Fibroblast of gingiva (primary cell): ENCODE measurements around the gene SSBP1.
"Not testable (repeated sequence)": the region's sequence is repeated elsewhere in the genome, so short reads cannot be mapped to it uniquely, and the experiment has no call there.

ENCODE experiments used
- DNase-seq: peaks from one replicate; pipeline ENCODE4 v3.0.0-alpha.2; 2011; ENCODE audit warnings: low read depth

Gene SSBP1

GRCh38 chr7:141709318-141709717, 28.8 kb upstream of the SSBP1 start:
- DNase-seq = peak; percentile 7

- DNase-seq = no peak
Observed at GRCh38 chr7:141709749-141710148, 28.4 kb upstream of the SSBP1 start.

- no peak for DNase-seq
Observed at GRCh38 chr7:141710301-141710700, 27.9 kb upstream of the SSBP1 start.

- DNase-seq = no peak
Observed at GRCh38 chr7:141712603-141713255, 25.4 kb upstream of the SSBP1 start.

GRCh38 chr7:141713890-141714289, 24.3 kb upstream of the SSBP1 start:
- DNase-seq = no peak

- no peak for DNase-seq
Observed at GRCh38 chr7:141714571-141714970, 23.6 kb upstream of the SSBP1 start.

GRCh38 chr7:141715018-141715417, 23.1 kb upstream of the SSBP1 start:
- no peak for DNase-seq

- DNase-seq = no peak
Observed at GRCh38 chr7:141715794-141716689, 22.1 kb upstream of the SSBP1 start.

GRCh38 chr7:141717450-141717849, 20.7 kb upstream of the SSBP1 start:
- no peak for DNase-seq

GRCh38 chr7:141722529-141722928, 15.6 kb upstream of the SSBP1 start:
- DNase-seq = no peak

GRCh38 chr7:141729020-141729419, 9.1 kb upstream of the SSBP1 start:
- no peak for DNase-seq

- DNase-seq = peak; percentile 4
Observed at GRCh38 chr7:141731476-141732149, 6.5 kb upstream of the SSBP1 start.

- no peak for DNase-seq
Observed at GRCh38 chr7:141737118-141737835, 881 bp upstream of the SSBP1 start.

GRCh38 chr7:141738592-141739013, 445 bp downstream of the SSBP1 start:
- DNase-seq = no peak

GRCh38 chr7:141739250-141739649, 1.1 kb downstream of the SSBP1 start:
- DNase-seq = no peak

GRCh38 chr7:141742229-141742628, 4.1 kb downstream of the SSBP1 start:
- DNase-seq = no peak

GRCh38 chr7:141744131-141744530, 6.0 kb downstream of the SSBP1 start:
- DNase-seq = no peak

GRCh38 chr7:141748396-141748795, 10.2 kb downstream of the SSBP1 start:
- DNase-seq = no peak

- DNase-seq = not testable (repeated sequence)
Observed at GRCh38 chr7:141751904-141752303, 13.7 kb downstream of the SSBP1 start.

GRCh38 chr7:141752634-141753033, 14.5 kb downstream of the SSBP1 start:
- no peak for DNase-seq

GRCh38 chr7:141754939-141755338, 16.8 kb downstream of the SSBP1 start:
- no peak for DNase-seq

GRCh38 chr7:141763797-141764196, 25.6 kb downstream of the SSBP1 start, which contains the start of gene TAS2R3:
Gene TAS2R3, plus strand, starts transcription at chr7:141764097. Its CDS starts 62 bp downstream, at chr7:141764159.
- DNase-seq = no peak
